Left lung (tissue), 10 donors: ENCODE results near the gene UBE2QL1. TPM values are rescaled to one million over a fixed set of nuclear protein-coding genes. Genes with fewer than 3 reads are reported as not detected.

Experiments
- ATAC-seq: fragments of 200-7000 bp; cut with Tn5 transposase; one replicate; pipeline ENCODE4 v1.9.1; 2020; ENCODE audit warnings: moderate library complexity
- DNase-seq, 4 donors: peaks; one replicate each; pipeline ENCODE4 v3.0.0-alpha.2; 2013 to 2020
- H3K27ac ChIP-seq, 2 donors: fragments of 200-600 bp; sonication (generic) in 1 of 2; one replicate each; pipeline versions ENCODE4 v1.5.0 to v1.8.0; 2020 to 2021
- H3K27me3 ChIP-seq, 2 donors: fragments of 200-600 bp; sonication (generic) in 1 of 2; one replicate each; pipeline versions ENCODE4 v1.5.0 to v1.8.0; 2020 to 2021
- H3K36me3 ChIP-seq, 2 donors: fragments of 200-600 bp; sonication (generic) in 1 of 2; one replicate each; pipeline versions ENCODE4 v1.5.0 to v1.8.0; 2020 to 2021
- H3K4me1 ChIP-seq, 2 donors: fragments of 200-600 bp; one replicate each; pipeline ENCODE4 v1.8.0; 2021
- H3K4me3 ChIP-seq, 2 donors: fragments of 200-600 bp; sonication (generic) in 1 of 2; one replicate each; pipeline versions ENCODE4 v1.5.0 to v1.8.0; 2020 to 2021; ENCODE audit warnings: mild to moderate bottlenecking in 1 of 2
- H3K9me3 ChIP-seq, 2 donors: fragments of 200-600 bp; sonication (generic) in 1 of 2; one replicate each; pipeline versions ENCODE4 v1.5.0 to v1.8.0; 2020 to 2021
- CTCF ChIP-seq, 2 donors: fragments of 200-600 bp; sonication (generic) in 1 of 2; IDR thresholded peaks; one replicate each; pipeline versions ENCODE4 v1.5.0 to v1.8.0; 2021; ENCODE audit warnings: antibody characterized with exemption in 2 of 2
- intact Hi-C, 2 donors: fragments of 100-400 bp; cut with DNase I; formaldehyde crosslinking; loops; one replicate each; pipeline versions ENCODE4 v1.11.2 to v1.14.2; 2022
- polyA plus RNA-seq, 6 donors: library from polyadenylated mRNA; unstranded; fragments of 120-200 nt; gene quantifications; one replicate each; pipeline ENCODE4 v1.2.1, GENCODE V29; 2013; ENCODE audit not compliant: insufficient read length in 6 of 6
- total RNA-seq, 2 donors: library from RNA; stranded (reverse); fragmentation: NEBNext Ultra II Directional; extraction: Animal tissue kit (Norgen Biotek cat#: 25700); gene quantifications; one replicate each; pipeline ENCODE4 v1.2.1, GENCODE V29; 2021
- donor health status: DM: no; HTN: yes; CAD: no.
- donor health status: DM: no; HTN: no; CAD: no.

UBE2QL1 gene
- total and polyA plus RNA-seq, 8 donors = 0.05 to 0.32 (median 0.27) TPM

- ATAC-seq (no peak), DNase-seq (no peak)
- intact Hi-C loops = no loop called here
- Histone ChIP-seq H3K4me1 (no peaks in the 10 kb centered on the region), H3K36me3 (no peaks in the 10 kb centered on the region), H3K9me3 (no peaks in the 10 kb centered on the region), H3K27ac (no peak overlapping the region), H3K27me3 (peaks cover 0 to 5% of the 10 kb centered on the region in 2 donors), H3K4me3 (no peak overlapping the region)
- no peak for TF ChIP-seq CTCF (IDR thresholded peaks at IDR 0.05)
These were observed 47.5 kb downstream of the UBE2QL1 start for GRCh38 chr5:6496207-6496584.

GRCh38 chr5:6496636-6497035 is 48.0 kb downstream of the UBE2QL1 start:
- Histone ChIP-seq H3K27me3 (peaks cover 0 to under 1% of the 10 kb centered on the region in 2 donors), H3K4me3 (no peak overlapping the region), H3K9me3 (no peaks in the 10 kb centered on the region), H3K27ac (no peak overlapping the region), H3K4me1 (no peaks in the 10 kb centered on the region), H3K36me3 (no peaks in the 10 kb centered on the region)
- no peak for TF ChIP-seq CTCF (IDR thresholded peaks at IDR 0.05)
- intact Hi-C loops = no loop called here
- ATAC-seq = no peak
- DNase-seq = no peak

- no peak overlapping the region for H3K4me3 ChIP-seq
- H3K4me1 ChIP-seq = no peaks in the 10 kb centered on the region
- no peaks in the 10 kb centered on the region for H3K27me3 ChIP-seq
- no peak for ATAC-seq
- H3K27ac ChIP-seq = no peak overlapping the region
- no peak for TF ChIP-seq CTCF (IDR thresholded peaks at IDR 0.05)
- DNase-seq = no peak
- H3K36me3 ChIP-seq = no peaks in the 10 kb centered on the region
- intact Hi-C loops = no loop called here
- no peaks in the 10 kb centered on the region for H3K9me3 ChIP-seq
These were observed 48.6 kb downstream of the UBE2QL1 start for GRCh38 chr5:6497262-6497661.

GRCh38 chr5:6498968-6499367 is 50.3 kb downstream of the UBE2QL1 start:
- no peak overlapping the region for H3K27ac ChIP-seq
- intact Hi-C loops = no loop called here
- no peak for ATAC-seq

GRCh38 chr5:6501701-6502100 is 53.0 kb downstream of the UBE2QL1 start:
- Histone ChIP-seq H3K4me1 (no peaks in the 10 kb centered on the region), H3K27me3 (peaks cover 0 to 13% of the 10 kb centered on the region in 2 donors), H3K9me3 (peaks cover 0 to 5% of the 10 kb centered on the region in 2 donors), H3K4me3 (no peak overlapping the region), H3K27ac (no peak overlapping the region), H3K36me3 (no peaks in the 10 kb centered on the region)
- intact Hi-C loops = no loop called here
- no peak for DNase-seq
- TF ChIP-seq CTCF (IDR thresholded peaks at IDR 0.05) = no peak
- ATAC-seq = no peak

More at GRCh38 chr5:6498968-6499367, 50.3 kb downstream of the UBE2QL1 start:
- H3K36me3 ChIP-seq = no peaks in the 10 kb centered on the region
- H3K9me3 ChIP-seq = peaks cover 0 to 5% of the 10 kb centered on the region in 2 donors
- no peaks in the 10 kb centered on the region for H3K4me1 ChIP-seq
- DNase-seq = no peak
- TF ChIP-seq CTCF (IDR thresholded peaks at IDR 0.05) = no peak
- H3K27me3 ChIP-seq = no peaks in the 10 kb centered on the region
- H3K4me3 ChIP-seq = no peak overlapping the region
